WERI-Rb-1 (cell line): Measurements from ENCODE around the gene IFNG.

Experiments
- DNase-seq: peaks from one replicate; pipeline ENCODE4 v3.0.0-alpha.2; 2020
- H3K27ac ChIP-seq: fragments of 250-450 bp; sonication (Bioruptor Pico); 2 replicates; pipeline ENCODE4 v1.5.1; 2020; ENCODE audit warnings: mild to moderate bottlenecking, moderate library complexity
- H3K27me3 ChIP-seq: fragments of 250-450 bp; sonication (Bioruptor Pico); 2 replicates; pipeline ENCODE4 v1.5.1; 2021; ENCODE audit warnings: mild to moderate bottlenecking, low read depth, moderate library complexity; ENCODE audit not compliant: insufficient read depth, severe bottlenecking
- H3K36me3 ChIP-seq: fragments of 250-450 bp; sonication (Bioruptor Pico); 2 replicates; pipeline ENCODE4 v1.5.1; 2020; ENCODE audit warnings: mild to moderate bottlenecking, moderate library complexity
- H3K4me3 ChIP-seq: 2 replicates; pipeline ENCODE4 v1.5.1; 2011; ENCODE audit warnings: low read depth, mild to moderate bottlenecking, control low read depth, low read length
- H3K9me3 ChIP-seq: fragments of 250-450 bp; sonication (Bioruptor Pico); 2 replicates; pipeline ENCODE4 v1.5.1; 2021; ENCODE audit warnings: mild to moderate bottlenecking, moderate library complexity; ENCODE audit not compliant: severe bottlenecking
- CTCF ChIP-seq: IDR thresholded peaks from 2 replicates; pipeline ENCODE4 v1.5.1; 2011; ENCODE audit warnings: low read depth, mild to moderate bottlenecking, control low read depth, inconsistent platforms, low read length

The IFNG gene

GRCh38 chr12:68119724-68120211 lies 39.8 kb downstream of the IFNG start:
- Histone ChIP-seq H3K36me3 (no peaks in the 10 kb centered on the region), H3K27me3 (no peaks in the 10 kb centered on the region), H3K9me3 (no peaks in the 10 kb centered on the region), H3K4me3 (no peak overlapping the region), H3K27ac (no peak overlapping the region)
- no peak for DNase-seq
- no peak for TF ChIP-seq CTCF

- Histone ChIP-seq H3K4me3 (no peak overlapping the region), H3K9me3 (no peaks in the 10 kb centered on the region), H3K36me3 (no peaks in the 10 kb centered on the region), H3K27ac (no peak overlapping the region), H3K27me3 (no peaks in the 10 kb centered on the region)
- TF ChIP-seq CTCF = no peak
- no peak for DNase-seq
Observed at GRCh38 chr12:68119250-68119649, 40.3 kb downstream of the IFNG start.

- no peaks in the 10 kb centered on the region for H3K9me3 ChIP-seq
- no peaks in the 10 kb centered on the region for H3K27me3 ChIP-seq
- TF ChIP-seq CTCF = no peak
- DNase-seq = no peak
- no peak overlapping the region for H3K4me3 ChIP-seq
- no peaks in the 10 kb centered on the region for H3K36me3 ChIP-seq
- no peak overlapping the region for H3K27ac ChIP-seq
Observed at GRCh38 chr12:68118096-68118755, 41.3 kb downstream of the IFNG start.

- no peak for DNase-seq
- Histone ChIP-seq H3K27ac (no peak overlapping the region), H3K9me3 (no peaks in the 10 kb centered on the region), H3K27me3 (no peaks in the 10 kb centered on the region), H3K4me3 (no peak overlapping the region), H3K36me3 (no peaks in the 10 kb centered on the region)
- no peak for TF ChIP-seq CTCF
Observed at GRCh38 chr12:68117661-68118060, 41.9 kb downstream of the IFNG start.

GRCh38 chr12:68115281-68115680 lies 44.3 kb downstream of the IFNG start:
- no peak for TF ChIP-seq CTCF
- Histone ChIP-seq H3K9me3 (no peaks in the 10 kb centered on the region), H3K27ac (no peak overlapping the region), H3K36me3 (no peaks in the 10 kb centered on the region), H3K4me3 (no peak overlapping the region), H3K27me3 (no peaks in the 10 kb centered on the region)
- no peak for DNase-seq

- Histone ChIP-seq H3K36me3 (no peaks in the 10 kb centered on the region), H3K4me3 (no peak overlapping the region), H3K27ac (no peak overlapping the region), H3K27me3 (no peaks in the 10 kb centered on the region), H3K9me3 (no peaks in the 10 kb centered on the region)
- no peak for TF ChIP-seq CTCF
- DNase-seq = no peak
Observed at GRCh38 chr12:68114606-68115005, 44.9 kb downstream of the IFNG start.
